A549 (cell line): ENCODE data around the gene MAP3K12.

Experiments
- CEBPB ChIP-seq, 2 experiments: fragments of >200 bp in 1 of 2; sonication (Bioruptor Twin) in 1 of 2; formaldehyde crosslinking in 1 of 2; IDR thresholded peaks; 2 replicates each; pipeline ENCODE4 v1.6.1; 2012 to 2016
- EP300 ChIP-seq, 2 experiments: fragments of >200 bp; sonication (Bioruptor Twin); formaldehyde crosslinking; IDR thresholded peaks; 2 replicates in 1 of 2; 3 replicates in 1 of 2; pipeline ENCODE4 v1.6.1; 2016 to 2017
- ESRRA ChIP-seq: fragments of 150-350 bp; IDR thresholded peaks from 2 replicates; pipeline ENCODE4 v1.6.1; 2014; ENCODE audit warnings: mild to moderate bottlenecking, low read length, borderline replicate concordance
- HMGXB4 ChIP-seq: fragments of 250-450 bp; sonication (Bioruptor Pico); IDR thresholded peaks from 2 replicates; pipeline ENCODE4 v1.5.0; 2021; ENCODE audit warnings: mild to moderate bottlenecking, moderate library complexity, borderline replicate concordance
- RARB ChIP-seq: fragments of 250-450 bp; sonication (Bioruptor Pico); IDR thresholded peaks from 2 replicates; pipeline ENCODE4 v1.8.0; 2021; ENCODE audit warnings: mild to moderate bottlenecking, moderate library complexity
- RFX5 ChIP-seq: fragments of 450-650 bp; IDR thresholded peaks from 2 replicates; pipeline ENCODE4 v1.7.1; 2014; ENCODE audit warnings: antibody characterized with exemption, mild to moderate bottlenecking, moderate library complexity
- TF ChIP-seq, protein P1 (sequence below): fragments of >200 bp; sonication (Bioruptor Twin); formaldehyde crosslinking; IDR thresholded peaks from 3 replicates; pipeline ENCODE4 v1.5.1; 2016

DNA sequence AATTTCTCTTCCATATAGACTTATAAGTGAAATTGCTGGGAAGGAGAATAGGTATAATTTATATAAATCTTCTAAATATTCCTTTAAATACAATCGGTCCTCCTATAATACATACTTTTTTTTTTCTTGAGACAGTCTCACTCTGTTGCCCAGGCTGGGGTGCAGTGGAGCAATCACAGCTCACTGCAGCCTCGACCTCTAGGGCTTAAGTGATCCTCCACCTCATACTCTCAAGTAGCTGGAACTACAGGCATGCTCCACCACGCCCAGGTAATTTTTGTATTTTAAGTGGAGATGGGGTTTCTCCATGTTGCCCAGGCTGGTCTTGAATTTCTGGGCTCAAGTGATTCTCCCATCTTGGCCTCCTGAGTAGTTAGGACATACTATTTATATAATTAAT, 37.7 kb upstream of the MAP3K12 start:
- no peak for TF ChIP-seq ESRRA
- TF ChIP-seq HMGXB4 (CRISPR knock-in tag): no peak
- no peak for TF ChIP-seq RFX5
- TF ChIP-seq RARB (CRISPR knock-in tag): no peak
- no peak for TF ChIP-seq EP300 (IDR thresholded peaks at IDR 0.05)
- TF ChIP-seq CEBPB (IDR thresholded peaks at IDR 0.05): no peak
- TF ChIP-seq, protein P1, sequence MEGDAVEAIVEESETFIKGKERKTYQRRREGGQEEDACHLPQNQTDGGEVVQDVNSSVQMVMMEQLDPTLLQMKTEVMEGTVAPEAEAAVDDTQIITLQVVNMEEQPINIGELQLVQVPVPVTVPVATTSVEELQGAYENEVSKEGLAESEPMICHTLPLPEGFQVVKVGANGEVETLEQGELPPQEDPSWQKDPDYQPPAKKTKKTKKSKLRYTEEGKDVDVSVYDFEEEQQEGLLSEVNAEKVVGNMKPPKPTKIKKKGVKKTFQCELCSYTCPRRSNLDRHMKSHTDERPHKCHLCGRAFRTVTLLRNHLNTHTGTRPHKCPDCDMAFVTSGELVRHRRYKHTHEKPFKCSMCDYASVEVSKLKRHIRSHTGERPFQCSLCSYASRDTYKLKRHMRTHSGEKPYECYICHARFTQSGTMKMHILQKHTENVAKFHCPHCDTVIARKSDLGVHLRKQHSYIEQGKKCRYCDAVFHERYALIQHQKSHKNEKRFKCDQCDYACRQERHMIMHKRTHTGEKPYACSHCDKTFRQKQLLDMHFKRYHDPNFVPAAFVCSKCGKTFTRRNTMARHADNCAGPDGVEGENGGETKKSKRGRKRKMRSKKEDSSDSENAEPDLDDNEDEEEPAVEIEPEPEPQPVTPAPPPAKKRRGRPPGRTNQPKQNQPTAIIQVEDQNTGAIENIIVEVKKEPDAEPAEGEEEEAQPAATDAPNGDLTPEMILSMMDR: no peak
